ENCODE data around the gene GTSF1L.

Gene GTSF1L

GRCh38 chr20:43720007-43720406, 6.8 kb downstream of the GTSF1L start:
- no peak for TF ChIP-seq CREB5 (CRISPR knock-in tag; IDR thresholded peaks at IDR 0.05; ENCODE audit: low read depth)
- no peak for TF ChIP-seq ESRRG (CRISPR knock-in tag; IDR thresholded peaks at IDR 0.05)
- no peak for TF ChIP-seq SNAI2 (CRISPR knock-in tag; IDR thresholded peaks at IDR 0.05)
- TF ChIP-seq PATZ1 (CRISPR knock-in tag; IDR thresholded peaks at IDR 0.05; ENCODE audit: borderline replicate concordance), result no peak
- TF ChIP-seq ZC3H10 (CRISPR knock-in tag; IDR thresholded peaks at IDR 0.05), result no peak
- no peak for TF ChIP-seq TSHZ2 (CRISPR knock-in tag; IDR thresholded peaks at IDR 0.05)
- no peak for TF ChIP-seq ARNTL (CRISPR knock-in tag; IDR thresholded peaks at IDR 0.05; ENCODE audit: borderline replicate concordance, low read depth)
- no peak for TF ChIP-seq GLIS3 (CRISPR knock-in tag; IDR thresholded peaks at IDR 0.05)
- TF ChIP-seq TOX (CRISPR knock-in tag; IDR thresholded peaks at IDR 0.05; ENCODE audit: borderline replicate concordance), result no peak
- TF ChIP-seq RARB (CRISPR knock-in tag; IDR thresholded peaks at IDR 0.05), result no peak
- TF ChIP-seq POU6F1 (CRISPR knock-in tag; IDR thresholded peaks at IDR 0.05; ENCODE audit: borderline replicate concordance, low read depth), result no peak
- TF ChIP-seq ZNF70 (CRISPR knock-in tag; IDR thresholded peaks at IDR 0.05), result no peak
- TF ChIP-seq PPARA (CRISPR knock-in tag; IDR thresholded peaks at IDR 0.05; ENCODE audit: borderline replicate concordance), result no peak
- no peak for TF ChIP-seq ISL1 (CRISPR knock-in tag; IDR thresholded peaks at IDR 0.05)
- TF ChIP-seq ZNF565 (CRISPR knock-in tag; conservative IDR thresholded peaks at IDR 0.05; ENCODE audit: low read depth), result no peak
- TF ChIP-seq ZNF8 (CRISPR knock-in tag; IDR thresholded peaks at IDR 0.05), result no peak
- ATAC-seq, result no peak

- no peak for TF ChIP-seq ISL1 (CRISPR knock-in tag; IDR thresholded peaks at IDR 0.05)
- TF ChIP-seq PATZ1 (CRISPR knock-in tag; IDR thresholded peaks at IDR 0.05; ENCODE audit: borderline replicate concordance), result no peak
- no peak for TF ChIP-seq SNAI2 (CRISPR knock-in tag; IDR thresholded peaks at IDR 0.05)
- no peak for TF ChIP-seq CREB5 (CRISPR knock-in tag; IDR thresholded peaks at IDR 0.05; ENCODE audit: low read depth)
- TF ChIP-seq ARNTL (CRISPR knock-in tag; IDR thresholded peaks at IDR 0.05; ENCODE audit: borderline replicate concordance, low read depth), result no peak
- TF ChIP-seq ZNF565 (CRISPR knock-in tag; conservative IDR thresholded peaks at IDR 0.05; ENCODE audit: low read depth), result no peak
- TF ChIP-seq ZNF8 (CRISPR knock-in tag; IDR thresholded peaks at IDR 0.05), result no peak
- no peak for TF ChIP-seq GLIS3 (CRISPR knock-in tag; IDR thresholded peaks at IDR 0.05)
- TF ChIP-seq ZFP3 (CRISPR knock-in tag; IDR thresholded peaks at IDR 0.05), result no peak
- no peak for TF ChIP-seq TCF4 (CRISPR knock-in tag; IDR thresholded peaks at IDR 0.05; ENCODE audit: borderline replicate concordance)
- no peak for ATAC-seq
Observed at GRCh38 chr20:43717616-43717995, 9.2 kb downstream of the GTSF1L start.
